GM12878 (cell line): ENCODE measurements around the gene F12.

Source experiments
- BCL11A ChIP-seq: IDR thresholded peaks from 2 replicates; pipeline ENCODE4 v1.6.1; 2011; ENCODE audit warnings: low read depth, low read length
- CEBPB ChIP-seq, 2 experiments: fragments of 150-350 bp in 1 of 2; IDR thresholded peaks; 2 replicates each; pipeline ENCODE4 v1.6.1; 2012 to 2014; ENCODE audit warnings: low read depth in 2 of 2, low read length in 2 of 2, borderline replicate concordance in 1 of 2, inconsistent platforms in 1 of 2
- CREB1 ChIP-seq: IDR thresholded peaks from 2 replicates; pipeline ENCODE4 v1.6.1; 2012; ENCODE audit warnings: low read depth, mild to moderate bottlenecking, inconsistent platforms
- ESRRA ChIP-seq: IDR thresholded peaks from 2 replicates; pipeline ENCODE4 v1.6.1; 2012; ENCODE audit warnings: mild to moderate bottlenecking, low read length, improper control_type of control experiment
- GABPA ChIP-seq: IDR thresholded peaks from 2 replicates; pipeline ENCODE4 v1.6.1; 2014; ENCODE audit warnings: antibody characterized with exemption, low read depth, mild to moderate bottlenecking, inconsistent platforms
- HDGF ChIP-seq: fragments of 450-650 bp; IDR thresholded peaks from 2 replicates; pipeline ENCODE4 v1.6.1; 2016; ENCODE audit warnings: antibody characterized with exemption
- PAX8 ChIP-seq: fragments of 450-650 bp; IDR thresholded peaks from 2 replicates; pipeline ENCODE4 v1.6.1; 2017; ENCODE audit warnings: mild to moderate bottlenecking, moderate library complexity
- SP1 ChIP-seq: IDR thresholded peaks from one replicate; pipeline ENCODE4 v1.6.1; 2011; ENCODE audit warnings: low read depth, low read length

GRCh38 chr5:177430972-177431316 lies 21.6 kb upstream of the F12 start:
- TF ChIP-seq BCL11A (no peak), PAX8 (no peak), CREB1 (no peak), HDGF (no peak), ESRRA (no peak), GABPA (no peak), SP1 (no peak), CEBPB (IDR thresholded peaks at IDR 0.05; ENCODE audit: borderline replicate concordance in 1 of 2, low read depth in 2 of 2, low read length in 2 of 2) (no peak)
